ENCODE data around the gene ATP2C2.

GRCh38 chr16:84339766-84340165, 28.6 kb upstream of the ATP2C2 start:
- TF ChIP-seq PBX3 (IDR thresholded peaks at IDR 0.05) (no peak), GABPA (IDR thresholded peaks at IDR 0.05; ENCODE audit: low read depth) (no peak), RFX5 (IDR thresholded peaks at IDR 0.05; ENCODE audit: low read length) (no peak), SMC3 (IDR thresholded peaks at IDR 0.05; ENCODE audit: low read depth, low read length) (no peak), YY1 (IDR thresholded peaks at IDR 0.05; ENCODE audit: low read depth) (no peak), CTCF (IDR thresholded peaks at IDR 0.05) (no peak), MAX (IDR thresholded peaks at IDR 0.05; ENCODE audit: low read depth) (no peak), POLR2AphosphoS5 (IDR thresholded peaks at IDR 0.05; ENCODE audit: low read depth, low read length) (no peak), JUND (IDR thresholded peaks at IDR 0.05) (no peak), EP300 (IDR thresholded peaks at IDR 0.05; ENCODE audit: borderline replicate concordance in 1 of 2, low read depth in 1 of 2, low read length in 1 of 2) (no peak), FOXM1 (IDR thresholded peaks at IDR 0.05; ENCODE audit: low read depth) (no peak), RAD21 (IDR thresholded peaks at IDR 0.05; ENCODE audit: low read length) (no peak)

All from SK-N-SH (cell line).